GM12864 (cell line): Measurements from ENCODE around the gene CPVL.

Experiments used
- DNase-seq: peaks from one replicate; pipeline ENCODE4 v3.0.0-alpha.2; 2011; ENCODE audit warnings: low read depth
- H3K4me3 ChIP-seq: 2 replicates; pipeline ENCODE4 v1.5.1; 2011; ENCODE audit warnings: mild to moderate bottlenecking, low read depth, low read length, control low read depth
- TF ChIP-seq, protein P1 (sequence below): IDR thresholded peaks from 2 replicates; pipeline ENCODE4 v1.5.1; 2011; ENCODE audit warnings: low read depth, mild to moderate bottlenecking, moderate library complexity, low read length, control low read depth, inconsistent platforms; ENCODE audit errors: missing control alignments

The CPVL gene

GRCh38 chr7:29039821-29040578, 106.3 kb downstream of the CPVL start:
- no peak overlapping the region for H3K4me3 ChIP-seq
- TF ChIP-seq, protein P1, sequence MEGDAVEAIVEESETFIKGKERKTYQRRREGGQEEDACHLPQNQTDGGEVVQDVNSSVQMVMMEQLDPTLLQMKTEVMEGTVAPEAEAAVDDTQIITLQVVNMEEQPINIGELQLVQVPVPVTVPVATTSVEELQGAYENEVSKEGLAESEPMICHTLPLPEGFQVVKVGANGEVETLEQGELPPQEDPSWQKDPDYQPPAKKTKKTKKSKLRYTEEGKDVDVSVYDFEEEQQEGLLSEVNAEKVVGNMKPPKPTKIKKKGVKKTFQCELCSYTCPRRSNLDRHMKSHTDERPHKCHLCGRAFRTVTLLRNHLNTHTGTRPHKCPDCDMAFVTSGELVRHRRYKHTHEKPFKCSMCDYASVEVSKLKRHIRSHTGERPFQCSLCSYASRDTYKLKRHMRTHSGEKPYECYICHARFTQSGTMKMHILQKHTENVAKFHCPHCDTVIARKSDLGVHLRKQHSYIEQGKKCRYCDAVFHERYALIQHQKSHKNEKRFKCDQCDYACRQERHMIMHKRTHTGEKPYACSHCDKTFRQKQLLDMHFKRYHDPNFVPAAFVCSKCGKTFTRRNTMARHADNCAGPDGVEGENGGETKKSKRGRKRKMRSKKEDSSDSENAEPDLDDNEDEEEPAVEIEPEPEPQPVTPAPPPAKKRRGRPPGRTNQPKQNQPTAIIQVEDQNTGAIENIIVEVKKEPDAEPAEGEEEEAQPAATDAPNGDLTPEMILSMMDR: no peak
- no peak for DNase-seq

DNA sequence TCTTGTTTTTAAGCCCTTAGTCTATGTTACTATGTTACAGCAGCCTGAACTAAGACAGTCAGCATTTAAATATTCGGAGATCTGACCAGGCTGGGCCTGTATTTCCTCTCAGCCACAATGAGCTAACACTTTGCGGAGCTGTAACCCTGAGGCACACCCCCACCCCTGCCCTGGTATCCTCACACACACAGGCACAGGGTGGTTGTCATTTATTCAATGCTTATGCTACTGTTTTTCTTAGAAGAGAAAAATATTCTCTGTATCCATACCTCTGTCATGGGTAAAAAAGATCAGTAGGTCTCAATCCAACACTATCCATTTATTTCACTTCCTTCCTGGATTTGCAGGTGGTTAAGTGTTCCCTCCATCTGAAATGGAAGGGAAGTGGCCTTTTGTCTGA, 107.9 kb downstream of the CPVL start:
- H3K4me3 ChIP-seq: no peak overlapping the region
- DNase-seq: no peak
- TF ChIP-seq, protein P1: no peak

DNA sequence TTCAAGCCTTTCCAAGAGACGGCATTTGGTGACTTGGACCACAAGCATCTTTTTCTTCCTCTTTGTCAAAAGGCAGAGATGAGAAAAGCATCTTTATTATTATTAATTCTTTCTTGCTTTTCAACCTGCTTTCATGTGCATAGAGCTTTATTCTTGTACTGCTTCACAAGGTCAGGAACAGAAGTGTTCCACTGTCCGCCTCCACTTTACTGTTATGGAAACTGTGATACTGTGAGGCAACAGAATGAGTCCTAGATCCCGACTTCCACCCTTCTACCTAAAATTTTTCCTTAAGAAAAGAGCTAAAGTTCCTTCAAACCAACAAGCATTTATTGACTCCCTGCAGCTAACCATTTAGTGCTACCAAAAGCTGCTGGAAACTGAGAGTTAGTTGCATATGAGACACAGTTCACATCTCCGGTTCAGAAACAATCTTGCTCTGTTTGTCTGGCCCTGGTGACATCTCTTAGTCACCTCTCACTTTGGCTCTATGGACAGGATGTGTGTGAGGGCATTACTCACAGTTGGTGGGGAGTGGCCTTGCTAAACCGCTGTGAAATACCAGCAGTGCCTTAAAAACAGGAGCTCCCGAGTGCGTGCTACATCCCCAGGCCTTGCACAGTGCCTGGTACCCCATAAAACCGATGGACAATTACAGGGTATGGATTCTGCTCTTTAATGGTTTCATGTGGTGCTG, 111.1 kb downstream of the CPVL start:
- no peak for DNase-seq
- TF ChIP-seq, protein P1: no peak
- H3K4me3 ChIP-seq: no peak overlapping the region

GRCh38 chr7:29033584-29033983, 112.8 kb downstream of the CPVL start:
- TF ChIP-seq, protein P1: no peak
- H3K4me3 ChIP-seq: no peak overlapping the region
- DNase-seq: no peak

- no peak for DNase-seq
- H3K4me3 ChIP-seq: no peak overlapping the region
- TF ChIP-seq, protein P1: no peak
These were observed 114.2 kb downstream of the CPVL start for GRCh38 chr7:29032146-29032545.

DNA sequence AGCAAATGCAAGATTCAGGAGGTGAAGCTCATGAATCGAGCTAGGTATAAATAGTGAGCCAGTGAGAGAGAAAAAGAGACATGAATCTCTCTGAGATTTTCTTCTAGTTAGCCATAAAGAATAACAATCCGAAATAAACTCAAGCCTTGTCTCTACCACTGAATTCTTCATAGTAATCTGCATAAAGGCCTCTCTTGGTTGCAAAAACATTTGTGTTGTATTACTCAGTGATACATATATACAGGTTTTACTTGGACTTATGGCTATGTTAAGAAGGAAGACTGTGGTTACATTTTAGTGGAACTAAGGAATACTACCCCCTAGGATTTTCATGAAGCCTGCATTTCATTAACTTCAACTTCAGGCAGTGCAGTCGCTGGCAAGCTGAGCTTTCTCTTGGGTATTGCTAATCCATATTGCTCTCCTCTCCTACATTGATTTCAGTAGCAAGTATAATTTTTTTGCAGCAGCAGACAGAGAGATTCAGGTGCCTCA, 115.5 kb downstream of the CPVL start:
- no peak overlapping the region for H3K4me3 ChIP-seq
- DNase-seq: no peak
- TF ChIP-seq, protein P1: no peak
